ENCODE results near the gene DISC1.
"Not testable (repeated sequence)": the region's sequence is repeated elsewhere in the genome, so short reads cannot be mapped to it uniquely, and the experiment has no call there.

The DISC1 gene

DNA sequence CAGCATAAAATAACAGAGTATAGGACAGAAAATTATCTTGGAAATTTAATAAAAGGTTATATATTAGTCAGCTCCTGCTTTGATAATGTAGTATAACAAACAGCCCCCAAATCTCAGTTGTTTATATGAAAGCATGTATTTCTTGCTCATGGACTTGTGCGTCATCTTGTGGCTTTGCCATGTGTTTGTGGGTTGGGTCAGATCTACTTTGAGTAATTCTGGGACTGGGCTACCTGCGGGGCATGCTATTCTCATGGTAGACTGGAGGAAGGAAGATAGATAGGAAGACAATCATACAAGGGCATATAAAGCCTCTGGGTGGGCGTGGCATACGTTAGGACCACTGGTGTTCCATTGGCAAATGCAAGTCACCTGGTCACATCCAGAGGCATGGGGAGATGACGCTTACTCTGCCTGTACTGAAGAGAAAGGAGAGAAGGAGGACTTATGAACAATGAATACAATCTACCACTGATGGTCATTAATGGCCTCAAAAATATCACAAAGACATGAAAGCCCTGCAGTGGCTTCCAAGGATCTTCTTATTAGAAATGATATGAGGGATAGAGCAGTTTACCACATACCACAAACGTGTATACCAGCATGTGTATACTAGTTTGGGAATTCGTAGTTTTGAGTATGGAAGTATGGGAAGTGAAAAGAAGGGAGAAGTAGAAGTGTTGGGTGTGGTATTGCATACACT lies 267.0 kb downstream of the DISC1 start:
- H3K4me3 ChIP-seq (replicated peaks in 1 of 2; ENCODE audit: low read depth in 2 of 2, low read length in 2 of 2): no peak overlapping the region
- no peak for TF ChIP-seq CTCF (IDR thresholded peaks at IDR 0.05; ENCODE audit: low read depth, low read length)
- DNase-seq (ENCODE audit: low read depth in 2 of 2): no peak

DNA sequence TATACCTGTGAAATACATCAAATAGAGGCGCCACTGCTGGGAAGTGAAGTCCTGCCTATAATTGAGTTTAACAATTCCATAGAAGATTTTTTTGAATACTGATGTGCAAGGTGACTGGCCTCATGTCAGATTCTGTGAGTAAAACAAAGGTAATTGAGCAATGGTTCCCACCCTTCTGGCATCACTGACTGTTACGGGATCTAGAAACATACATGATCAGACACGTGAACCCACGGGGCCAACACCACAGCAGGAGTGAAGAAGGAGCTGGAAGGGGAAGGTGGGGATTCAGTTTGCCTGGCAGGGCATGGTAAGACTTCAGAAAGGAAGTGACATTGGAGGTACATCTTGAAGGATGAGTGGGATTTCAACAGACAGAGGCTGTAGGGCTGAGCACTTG lies 270.2 kb downstream of the DISC1 start:
- DNase-seq (ENCODE audit: low read depth in 2 of 2): no peak
- no peak for TF ChIP-seq CTCF (IDR thresholded peaks at IDR 0.05; ENCODE audit: low read depth, low read length)

GRCh38 chr1:231899046-231899445 lies 272.5 kb downstream of the DISC1 start:
- no peak overlapping the region for H3K4me3 ChIP-seq (replicated peaks in 1 of 2; ENCODE audit: low read depth in 2 of 2, low read length in 2 of 2)
- no peak for DNase-seq (ENCODE audit: low read depth in 2 of 2)
- no peak for TF ChIP-seq CTCF (IDR thresholded peaks at IDR 0.05; ENCODE audit: low read depth, low read length)

More for the DNA sequence above, 270.2 kb downstream of the DISC1 start:
- no peak overlapping the region for H3K4me3 ChIP-seq (replicated peaks in 1 of 2; ENCODE audit: low read depth in 2 of 2, low read length in 2 of 2)

GRCh38 chr1:231899713-231900435 lies 273.3 kb downstream of the DISC1 start:
- TF ChIP-seq CTCF (IDR thresholded peaks at IDR 0.05; ENCODE audit: low read depth, low read length): no peak
- no peak for DNase-seq (ENCODE audit: low read depth in 2 of 2)
- no peak overlapping the region for H3K4me3 ChIP-seq (replicated peaks in 1 of 2; ENCODE audit: low read depth in 2 of 2, low read length in 2 of 2)

GRCh38 chr1:231903586-231904081 lies 277.0 kb downstream of the DISC1 start:
- H3K4me3 ChIP-seq (replicated peaks in 1 of 2; ENCODE audit: low read depth in 2 of 2, low read length in 2 of 2): no peak overlapping the region
- DNase-seq (ENCODE audit: low read depth in 2 of 2): no peak

DNA sequence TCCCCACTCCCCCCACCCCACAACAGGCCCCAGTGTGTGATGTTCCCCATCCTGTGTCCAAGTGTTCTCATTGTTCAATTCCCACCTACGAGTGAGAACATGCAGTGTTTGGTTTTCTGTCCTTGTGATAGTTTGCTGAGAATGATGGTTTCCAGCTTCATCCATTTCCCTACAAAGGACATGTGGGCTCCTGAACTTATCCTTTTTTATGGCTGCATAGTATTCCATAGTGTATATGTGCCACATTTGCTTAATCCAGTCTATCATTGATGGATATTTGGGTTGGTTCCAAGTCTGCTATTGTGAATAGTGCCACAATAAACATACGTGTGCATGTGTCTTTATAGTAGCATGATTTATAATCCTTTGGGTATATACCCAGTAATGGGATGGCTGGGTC lies 280.7 kb downstream of the DISC1 start:
- DNase-seq (ENCODE audit: low read depth in 2 of 2); H3K4me3 ChIP-seq (replicated peaks in 1 of 2; ENCODE audit: low read depth in 2 of 2, low read length in 2 of 2): not testable (repeated sequence)

More at GRCh38 chr1:231903586-231904081, 277.0 kb downstream of the DISC1 start:
- no peak for TF ChIP-seq CTCF (IDR thresholded peaks at IDR 0.05; ENCODE audit: low read depth, low read length)

GRCh38 chr1:231913493-231913892 lies 286.9 kb downstream of the DISC1 start:
- H3K4me3 ChIP-seq (replicated peaks in 1 of 2; ENCODE audit: low read depth in 2 of 2, low read length in 2 of 2): no peak overlapping the region
- DNase-seq (ENCODE audit: low read depth in 2 of 2): no peak
- no peak for TF ChIP-seq CTCF (IDR thresholded peaks at IDR 0.05; ENCODE audit: low read depth, low read length)

Measured in cardiac fibroblast (primary cell).